ENCODE measurements around the gene MYL7.

DNA sequence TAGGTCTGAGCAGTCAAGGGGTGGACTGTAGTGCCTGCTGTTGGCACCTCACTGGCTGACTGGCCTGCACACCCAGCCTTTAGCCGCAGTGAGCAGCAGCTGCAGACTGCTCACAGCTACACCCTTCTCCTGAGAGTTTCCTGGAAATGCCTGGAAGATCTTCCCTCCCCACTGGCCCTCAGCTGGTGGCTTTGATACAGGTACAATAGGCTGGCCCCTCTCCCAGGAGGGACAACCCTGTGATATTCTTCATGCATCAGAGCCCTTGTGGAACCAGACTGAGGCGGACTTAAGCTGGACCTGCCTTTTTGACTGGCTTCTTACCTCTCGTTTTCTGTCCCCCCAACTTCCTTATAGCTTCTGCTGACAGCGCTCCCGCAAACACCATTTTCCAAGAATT, 41.7 kb upstream of the MYL7 start:
- TF ChIP-seq POLR2A (IDR thresholded peaks at IDR 0.05) = no peak
- TF ChIP-seq, protein P1, sequence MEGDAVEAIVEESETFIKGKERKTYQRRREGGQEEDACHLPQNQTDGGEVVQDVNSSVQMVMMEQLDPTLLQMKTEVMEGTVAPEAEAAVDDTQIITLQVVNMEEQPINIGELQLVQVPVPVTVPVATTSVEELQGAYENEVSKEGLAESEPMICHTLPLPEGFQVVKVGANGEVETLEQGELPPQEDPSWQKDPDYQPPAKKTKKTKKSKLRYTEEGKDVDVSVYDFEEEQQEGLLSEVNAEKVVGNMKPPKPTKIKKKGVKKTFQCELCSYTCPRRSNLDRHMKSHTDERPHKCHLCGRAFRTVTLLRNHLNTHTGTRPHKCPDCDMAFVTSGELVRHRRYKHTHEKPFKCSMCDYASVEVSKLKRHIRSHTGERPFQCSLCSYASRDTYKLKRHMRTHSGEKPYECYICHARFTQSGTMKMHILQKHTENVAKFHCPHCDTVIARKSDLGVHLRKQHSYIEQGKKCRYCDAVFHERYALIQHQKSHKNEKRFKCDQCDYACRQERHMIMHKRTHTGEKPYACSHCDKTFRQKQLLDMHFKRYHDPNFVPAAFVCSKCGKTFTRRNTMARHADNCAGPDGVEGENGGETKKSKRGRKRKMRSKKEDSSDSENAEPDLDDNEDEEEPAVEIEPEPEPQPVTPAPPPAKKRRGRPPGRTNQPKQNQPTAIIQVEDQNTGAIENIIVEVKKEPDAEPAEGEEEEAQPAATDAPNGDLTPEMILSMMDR (IDR thresholded peaks at IDR 0.05) = no peak

Data from thyroid gland (tissue), 4 donors.